Karpas-422 (cell line): ENCODE measurements around the gene PLCXD3. TPM values are rescaled to one million over a fixed set of nuclear protein-coding genes. Genes with fewer than 3 reads are reported as not detected.
A peak's percentile ranks its signal among the peaks of the same experiment; 100 is the strongest.

Experiments
- DNase-seq: peaks from one replicate; pipeline ENCODE4 v3.0.0-alpha.2; 2015
- H2AFZ ChIP-seq: fragments of 200-600 bp; sonication (generic); 2 replicates; pipeline ENCODE4 v1.6.1; 2014; ENCODE audit warnings: antibody characterized with exemption, low read length, mixed read lengths
- H3K27ac ChIP-seq: fragments of 200-600 bp; sonication (generic); 2 replicates; pipeline ENCODE4 v1.5.1; 2014; ENCODE audit warnings: mild to moderate bottlenecking, low read length, moderate library complexity
- H3K27me3 ChIP-seq: fragments of 200-600 bp; sonication (generic); 2 replicates; pipeline ENCODE4 v1.6.1; 2014; ENCODE audit warnings: low read length, mixed read lengths
- H3K36me3 ChIP-seq: fragments of 200-600 bp; sonication (generic); 2 replicates; pipeline ENCODE4 v1.6.1; 2014; ENCODE audit warnings: low read length, mixed read lengths; ENCODE audit not compliant: insufficient read depth
- H3K4me1 ChIP-seq: fragments of 200-600 bp; sonication (generic); 2 replicates; pipeline ENCODE4 v1.6.1; 2014; ENCODE audit warnings: mild to moderate bottlenecking, low read length, mixed read lengths
- H3K4me2 ChIP-seq: fragments of 200-600 bp; sonication (generic); 2 replicates; pipeline ENCODE4 v1.6.1; 2014; ENCODE audit warnings: low read length, low read depth, mild to moderate bottlenecking; ENCODE audit not compliant: poor library complexity, severe bottlenecking
- H3K4me3 ChIP-seq: fragments of 200-600 bp; sonication (generic); 2 replicates; pipeline ENCODE4 v1.5.1; 2014; ENCODE audit warnings: mild to moderate bottlenecking, antibody characterized with exemption, low read length, mixed read lengths
- H3K79me2 ChIP-seq: fragments of 200-600 bp; sonication (generic); 2 replicates; pipeline ENCODE4 v1.6.1; 2014; ENCODE audit warnings: mild to moderate bottlenecking, low read length, mixed read lengths
- H3K9ac ChIP-seq: fragments of 200-600 bp; sonication (generic); 2 replicates; pipeline ENCODE4 v1.6.0; 2014; ENCODE audit warnings: low read length
- H3K9me2 ChIP-seq: fragments of 200-600 bp; sonication (generic), shearing (Covaris generic); replicated peaks from 2 replicates; pipeline ENCODE4 v1.6.0; 2014; ENCODE audit warnings: mild to moderate bottlenecking, low read length, moderate library complexity; ENCODE audit not compliant: insufficient read depth
- H3K9me3 ChIP-seq: fragments of 300-700, 200-600 bp; sonication (generic); 2 replicates; pipeline ENCODE4 v1.6.1; 2014; ENCODE audit warnings: low read length, mixed read lengths
- H4K20me1 ChIP-seq: fragments of 200-600 bp; sonication (generic); 2 replicates; pipeline ENCODE4 v1.6.1; 2014; ENCODE audit warnings: mild to moderate bottlenecking, antibody characterized with exemption, low read length, low read depth; ENCODE audit not compliant: insufficient read depth
- total RNA-seq: library from RNA; depleted of rRNA; stranded (reverse); fragments of >200 nt; shearing (Covaris generic); gene quantifications from 2 replicates; pipeline ENCODE4 v1.2.3, GENCODE V29; 2014; ENCODE audit warnings: low replicate concordance

PLCXD3 gene
- total RNA-seq, 1 experiment from 2014 or later: not detected

GRCh38 chr5:41435276-41435675 lies 75.1 kb downstream of the PLCXD3 start:
- Histone ChIP-seq H3K4me3 (no peak overlapping the region), H3K9ac (no peak overlapping the region), H4K20me1 (no peaks in the 10 kb centered on the region), H3K4me2 (no peak overlapping the region), H3K27ac (no peak overlapping the region), H3K27me3 (no peaks in the 10 kb centered on the region), H2AFZ (no peak overlapping the region), H3K9me2 (no peaks in the 10 kb centered on the region), H3K4me1 (no peaks in the 10 kb centered on the region), H3K9me3 (no peaks in the 10 kb centered on the region), H3K36me3 (no peaks in the 10 kb centered on the region), H3K79me2 (no peaks in the 10 kb centered on the region)
- no peak for DNase-seq

DNA sequence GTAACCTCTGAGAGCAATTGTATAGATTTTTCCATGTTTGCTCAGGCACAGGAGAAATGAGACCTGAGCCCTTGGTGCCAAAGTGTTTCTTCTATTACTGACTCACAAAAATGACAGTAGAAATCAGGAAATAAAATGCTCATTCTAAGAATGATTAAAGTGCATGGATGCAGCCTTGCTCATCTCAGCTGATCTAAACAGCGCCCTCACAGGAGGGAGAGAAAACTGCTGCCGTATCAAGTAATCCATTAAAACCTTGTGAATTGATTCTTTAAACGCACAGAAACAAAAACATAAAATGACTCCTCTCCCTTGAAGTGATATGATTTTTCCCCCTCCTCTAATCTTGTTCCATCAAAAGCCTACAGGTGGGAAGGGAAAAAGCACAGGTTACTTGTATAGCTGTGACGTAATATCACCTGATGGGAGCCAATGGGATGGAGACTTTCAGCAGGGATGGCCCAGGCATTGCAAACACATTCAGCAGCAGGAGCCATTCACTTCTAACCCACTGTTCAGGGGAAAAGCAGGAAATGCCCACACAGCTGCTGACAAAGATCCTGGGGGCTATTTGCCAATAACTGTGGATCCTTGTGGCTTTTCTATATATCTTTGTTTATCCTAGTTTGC lies 76.7 kb downstream of the PLCXD3 start:
- Histone ChIP-seq H3K4me1 (no peaks in the 10 kb centered on the region), H3K9me3 (no peaks in the 10 kb centered on the region), H4K20me1 (no peaks in the 10 kb centered on the region), H3K9ac (no peak overlapping the region), H2AFZ (no peak overlapping the region), H3K36me3 (no peaks in the 10 kb centered on the region), H3K4me2 (no peak overlapping the region), H3K9me2 (no peaks in the 10 kb centered on the region), H3K27me3 (no peaks in the 10 kb centered on the region), H3K27ac (no peak overlapping the region), H3K79me2 (no peaks in the 10 kb centered on the region), H3K4me3 (no peak overlapping the region)
- peak; percentile 52 for DNase-seq

DNA sequence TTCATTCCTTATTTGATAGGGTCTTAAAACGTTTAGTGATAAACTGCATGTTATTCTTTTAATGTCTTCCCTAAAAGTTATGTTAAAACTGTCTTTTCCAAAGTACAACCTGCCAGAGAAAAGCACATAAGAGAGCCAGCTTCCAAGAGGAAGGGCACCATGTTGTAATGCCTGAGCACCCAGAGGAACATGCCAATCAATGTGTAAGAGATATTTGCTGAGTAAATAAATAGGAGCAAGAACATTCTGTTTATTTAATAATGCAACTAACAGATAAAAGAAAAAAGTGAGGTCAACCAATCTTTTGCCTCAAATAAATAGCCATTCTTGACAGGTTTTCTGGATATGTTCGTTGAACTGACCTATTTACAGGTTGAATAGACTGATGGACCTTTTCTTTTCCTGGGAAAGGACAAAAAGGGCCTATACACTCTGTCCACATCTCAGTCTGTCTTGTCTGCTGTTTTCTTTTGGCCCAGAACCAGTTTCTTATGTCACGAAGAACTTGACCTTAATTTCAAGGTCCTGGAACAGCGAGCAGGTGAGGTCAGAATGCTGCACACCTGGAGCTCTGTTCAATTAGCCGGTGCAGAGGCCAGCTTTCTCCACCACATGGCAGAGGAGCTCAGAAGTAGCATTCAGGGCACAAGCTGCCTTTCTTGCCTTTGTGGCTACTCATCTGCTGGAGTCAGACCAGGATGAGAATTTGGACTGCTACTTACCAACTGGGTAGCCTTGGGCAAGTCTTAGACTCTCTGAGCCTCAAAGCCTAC lies 77.7 kb downstream of the PLCXD3 start:
- H2AFZ ChIP-seq: no peak overlapping the region
- H3K9ac ChIP-seq: no peak overlapping the region
- DNase-seq: no peak
- H3K27me3 ChIP-seq: no peaks in the 10 kb centered on the region
- no peaks in the 10 kb centered on the region for H3K79me2 ChIP-seq
- no peak overlapping the region for H3K4me2 ChIP-seq
- no peaks in the 10 kb centered on the region for H3K36me3 ChIP-seq
- H3K9me2 ChIP-seq: no peaks in the 10 kb centered on the region
- H4K20me1 ChIP-seq: no peaks in the 10 kb centered on the region
- no peak overlapping the region for H3K27ac ChIP-seq
- H3K4me1 ChIP-seq: no peaks in the 10 kb centered on the region
- H3K9me3 ChIP-seq: no peaks in the 10 kb centered on the region
- H3K4me3 ChIP-seq: no peak overlapping the region

GRCh38 chr5:41427505-41427904 lies 82.9 kb downstream of the PLCXD3 start:
- Histone ChIP-seq H3K9me3 (no peaks in the 10 kb centered on the region), H3K9ac (no peak overlapping the region), H3K27ac (no peak overlapping the region), H3K36me3 (no peaks in the 10 kb centered on the region), H4K20me1 (no peaks in the 10 kb centered on the region), H3K79me2 (no peaks in the 10 kb centered on the region), H3K27me3 (no peaks in the 10 kb centered on the region), H3K4me3 (no peak overlapping the region), H2AFZ (no peak overlapping the region), H3K4me1 (no peaks in the 10 kb centered on the region), H3K4me2 (no peak overlapping the region), H3K9me2 (no peaks in the 10 kb centered on the region)
- DNase-seq: no peak

- no peak overlapping the region for H3K27ac ChIP-seq
- no peak overlapping the region for H3K4me3 ChIP-seq
- DNase-seq: no peak
These were observed 84.7 kb downstream of the PLCXD3 start for GRCh38 chr5:41425736-41426135.

GRCh38 chr5:41420492-41421067 lies 89.8 kb downstream of the PLCXD3 start:
- H3K4me3 ChIP-seq: no peak overlapping the region
- no peaks in the 10 kb centered on the region for H3K4me1 ChIP-seq
- no peak overlapping the region for H3K9ac ChIP-seq
- H3K36me3 ChIP-seq: no peaks in the 10 kb centered on the region
- no peak overlapping the region for H3K4me2 ChIP-seq
- H3K79me2 ChIP-seq: no peaks in the 10 kb centered on the region
- H3K27me3 ChIP-seq: no peaks in the 10 kb centered on the region
- no peaks in the 10 kb centered on the region for H3K9me2 ChIP-seq
- H3K9me3 ChIP-seq: no peaks in the 10 kb centered on the region
- H3K27ac ChIP-seq: no peak overlapping the region
- H2AFZ ChIP-seq: no peak overlapping the region
- DNase-seq: no peak
- no peaks in the 10 kb centered on the region; the same call in 1 of the 2 replicates for H4K20me1 ChIP-seq

More at GRCh38 chr5:41425736-41426135, 84.7 kb downstream of the PLCXD3 start:
- H2AFZ ChIP-seq: no peak overlapping the region
- no peaks in the 10 kb centered on the region for H3K36me3 ChIP-seq
- H3K9me3 ChIP-seq: no peaks in the 10 kb centered on the region
- no peaks in the 10 kb centered on the region for H4K20me1 ChIP-seq
- no peaks in the 10 kb centered on the region for H3K4me1 ChIP-seq
- no peaks in the 10 kb centered on the region for H3K79me2 ChIP-seq
- H3K27me3 ChIP-seq: no peaks in the 10 kb centered on the region
- H3K9ac ChIP-seq: no peak overlapping the region
- no peak overlapping the region for H3K4me2 ChIP-seq
- no peaks in the 10 kb centered on the region for H3K9me2 ChIP-seq

GRCh38 chr5:41418220-41419031 lies 92.0 kb downstream of the PLCXD3 start:
- H3K36me3 ChIP-seq: no peaks in the 10 kb centered on the region
- no peak overlapping the region for H3K4me3 ChIP-seq
- no peaks in the 10 kb centered on the region for H3K9me2 ChIP-seq
- no peaks in the 10 kb centered on the region for H3K27me3 ChIP-seq
- no peak for DNase-seq
- no peaks in the 10 kb centered on the region for H3K9me3 ChIP-seq
- no peak overlapping the region for H3K27ac ChIP-seq
- no peak overlapping the region for H3K4me2 ChIP-seq
- H3K9ac ChIP-seq: no peak overlapping the region
- no peaks in the 10 kb centered on the region for H3K79me2 ChIP-seq
- H2AFZ ChIP-seq: no peak overlapping the region
- no peaks in the 10 kb centered on the region for H3K4me1 ChIP-seq
- H4K20me1 ChIP-seq: no peaks in the 10 kb centered on the region; the same call in 1 of the 2 replicates

- no peaks in the 10 kb centered on the region for H3K27me3 ChIP-seq
- no peaks in the 10 kb centered on the region for H3K4me1 ChIP-seq
- no peaks in the 10 kb centered on the region for H3K9me3 ChIP-seq
- no peak overlapping the region for H3K4me2 ChIP-seq
- no peak overlapping the region for H3K4me3 ChIP-seq
- DNase-seq: no peak
- H2AFZ ChIP-seq: no peak overlapping the region
- H3K36me3 ChIP-seq: no peaks in the 10 kb centered on the region
- H3K9ac ChIP-seq: no peak overlapping the region
- no peaks in the 10 kb centered on the region for H3K9me2 ChIP-seq
- H4K20me1 ChIP-seq: no peaks in the 10 kb centered on the region; the same call in 1 of the 2 replicates
- no peak overlapping the region for H3K27ac ChIP-seq
- no peaks in the 10 kb centered on the region for H3K79me2 ChIP-seq
These were observed 94.1 kb downstream of the PLCXD3 start for GRCh38 chr5:41416336-41416735.
